ENCODE results near the gene PDZD2. TPM values are rescaled to one million over a fixed set of nuclear protein-coding genes. Genes with fewer than 3 reads are reported as not detected.

PDZD2 gene
- polyA plus RNA-seq, 4 donors, result 1.4 to 3.9 (median 3.7) TPM; not detected in 1

GRCh38 chr5:32094691-32095090 lies 455.8 kb downstream of the PDZD2 start:
- Histone ChIP-seq H3K27me3 (ENCODE audit: control insufficient read depth in 3 of 3, insufficient read depth in 3 of 3, low read length in 3 of 3) (no peaks in the 10 kb centered on the region), H3K9me3 (ENCODE audit: control insufficient read depth in 2 of 2, insufficient read depth in 1 of 2, low read depth in 1 of 2, low read length in 1 of 2) (no peaks in the 10 kb centered on the region), H3K4me3 (ENCODE audit: low read depth in 1 of 3, low read length in 3 of 3) (no peak overlapping the region), H3K27ac (ENCODE audit: low read depth in 1 of 3, low read length in 2 of 3) (no peak overlapping the region), H3K36me3 (ENCODE audit: control insufficient read depth in 3 of 3, insufficient read depth in 2 of 3, low read depth in 1 of 3, low read length in 3 of 3) (peaks cover 0 to 27% (median 3%) of the 10 kb centered on the region in 3 donors), H3K4me1 (ENCODE audit: control insufficient read depth in 3 of 3, insufficient read depth in 2 of 3, low read depth in 1 of 3, low read length in 2 of 3) (no peaks in the 10 kb centered on the region)
- DNase-seq, result no peak
- FAIRE-seq, result no peak
- WGBS, 3 donors, result 91 to 95% (median 93%) methylated on average over 5 of the region's 5 CpGs

GRCh38 chr5:32095261-32095671 lies 456.3 kb downstream of the PDZD2 start:
- DNase-seq (no peak), FAIRE-seq (no peak)
- 75 to 83% (median 80%) methylated on average over 7 of the region's 7 CpGs for WGBS, 3 donors

GRCh38 chr5:32096891-32097595 lies 458.1 kb downstream of the PDZD2 start:
- Histone ChIP-seq H3K36me3 (ENCODE audit: control insufficient read depth in 3 of 3, insufficient read depth in 2 of 3, low read depth in 1 of 3, low read length in 3 of 3) (peaks cover 0 to 39% (median 14%) of the 10 kb centered on the region in 3 donors), H3K27me3 (ENCODE audit: control insufficient read depth in 3 of 3, insufficient read depth in 3 of 3, low read length in 3 of 3) (no peaks in the 10 kb centered on the region), H3K27ac (ENCODE audit: low read depth in 1 of 3, low read length in 2 of 3) (no peak overlapping the region), H3K9me3 (ENCODE audit: control insufficient read depth in 2 of 2, insufficient read depth in 1 of 2, low read depth in 1 of 2, low read length in 1 of 2) (no peaks in the 10 kb centered on the region), H3K4me3 (ENCODE audit: low read depth in 1 of 3, low read length in 3 of 3) (no peak overlapping the region), H3K4me1 (ENCODE audit: control insufficient read depth in 3 of 3, insufficient read depth in 2 of 3, low read depth in 1 of 3, low read length in 2 of 3) (no peaks in the 10 kb centered on the region)
- 94 to 97% (median 95%) methylated on average over 10 of the region's 10 CpGs for WGBS, 3 donors
- FAIRE-seq, result no peak
- no peak for DNase-seq

More at GRCh38 chr5:32095261-32095671, 456.3 kb downstream of the PDZD2 start:
- no peak overlapping the region for H3K4me3 ChIP-seq (ENCODE audit: low read depth in 1 of 3, low read length in 3 of 3)
- H3K36me3 ChIP-seq (ENCODE audit: control insufficient read depth in 3 of 3, insufficient read depth in 2 of 3, low read depth in 1 of 3, low read length in 3 of 3), result peaks cover 0 to 32% (median 3%) of the 10 kb centered on the region in 3 donors
- no peaks in the 10 kb centered on the region for H3K27me3 ChIP-seq (ENCODE audit: control insufficient read depth in 3 of 3, insufficient read depth in 3 of 3, low read length in 3 of 3)
- H3K27ac ChIP-seq (ENCODE audit: low read depth in 1 of 3, low read length in 2 of 3), result no peak overlapping the region
- no peaks in the 10 kb centered on the region for H3K9me3 ChIP-seq (ENCODE audit: control insufficient read depth in 2 of 2, insufficient read depth in 1 of 2, low read depth in 1 of 2, low read length in 1 of 2)
- H3K4me1 ChIP-seq (ENCODE audit: control insufficient read depth in 3 of 3, insufficient read depth in 2 of 3, low read depth in 1 of 3, low read length in 2 of 3), result no peaks in the 10 kb centered on the region

- no peak for FAIRE-seq
- 79 to 90% (median 85%) methylated on average over 9 of the region's 9 CpGs for WGBS, 3 donors
- Histone ChIP-seq H3K4me3 (ENCODE audit: low read depth in 1 of 3, low read length in 3 of 3) (no peak overlapping the region), H3K27me3 (ENCODE audit: control insufficient read depth in 3 of 3, insufficient read depth in 3 of 3, low read length in 3 of 3) (no peaks in the 10 kb centered on the region), H3K27ac (ENCODE audit: low read depth in 1 of 3, low read length in 2 of 3) (peak overlapping the region in 2 of 3 donors; percentile 11 to 18), H3K4me1 (ENCODE audit: control insufficient read depth in 3 of 3, insufficient read depth in 2 of 3, low read depth in 1 of 3, low read length in 2 of 3) (no peaks in the 10 kb centered on the region), H3K9me3 (ENCODE audit: control insufficient read depth in 2 of 2, insufficient read depth in 1 of 2, low read depth in 1 of 2, low read length in 1 of 2) (no peaks in the 10 kb centered on the region), H3K36me3 (ENCODE audit: control insufficient read depth in 3 of 3, insufficient read depth in 2 of 3, low read depth in 1 of 3, low read length in 3 of 3) (peaks cover 0 to 48% (median 18%) of the 10 kb centered on the region in 3 donors)
- no peak for DNase-seq
Measured at GRCh38 chr5:32098291-32098690, 459.4 kb downstream of the PDZD2 start.

- peaks cover 2 to 53% (median 21%) of the 10 kb centered on the region in 3 donors for H3K36me3 ChIP-seq (ENCODE audit: control insufficient read depth in 3 of 3, insufficient read depth in 2 of 3, low read depth in 1 of 3, low read length in 3 of 3)
- peak overlapping the region in 2 of 3 donors; percentile 18 to 62 for H3K27ac ChIP-seq (ENCODE audit: low read depth in 1 of 3, low read length in 2 of 3)
- 87 to 94% (median 90%) methylated on average over 11 of the region's 11 CpGs for WGBS, 3 donors
- FAIRE-seq (no peak), DNase-seq (no peak)
- H3K4me1 ChIP-seq (ENCODE audit: control insufficient read depth in 3 of 3, insufficient read depth in 2 of 3, low read depth in 1 of 3, low read length in 2 of 3), result no peaks in the 10 kb centered on the region
- H3K4me3 ChIP-seq (ENCODE audit: low read depth in 1 of 3, low read length in 3 of 3), result no peak overlapping the region
- no peaks in the 10 kb centered on the region for H3K9me3 ChIP-seq (ENCODE audit: control insufficient read depth in 2 of 2, insufficient read depth in 1 of 2, low read depth in 1 of 2, low read length in 1 of 2)
- H3K27me3 ChIP-seq (ENCODE audit: control insufficient read depth in 3 of 3, insufficient read depth in 3 of 3, low read length in 3 of 3), result no peaks in the 10 kb centered on the region
Measured at GRCh38 chr5:32098890-32099310, 460.0 kb downstream of the PDZD2 start.

- DNase-seq (no peak), FAIRE-seq (no peak)
- Histone ChIP-seq H3K4me3 (ENCODE audit: low read depth in 1 of 3, low read length in 3 of 3) (no peak overlapping the region), H3K9me3 (ENCODE audit: control insufficient read depth in 2 of 2, insufficient read depth in 1 of 2, low read depth in 1 of 2, low read length in 1 of 2) (no peaks in the 10 kb centered on the region), H3K36me3 (ENCODE audit: control insufficient read depth in 3 of 3, insufficient read depth in 2 of 3, low read depth in 1 of 3, low read length in 3 of 3) (peaks cover 2 to 57% (median 21%) of the 10 kb centered on the region in 3 donors), H3K4me1 (ENCODE audit: control insufficient read depth in 3 of 3, insufficient read depth in 2 of 3, low read depth in 1 of 3, low read length in 2 of 3) (no peaks in the 10 kb centered on the region), H3K27ac (ENCODE audit: low read depth in 1 of 3, low read length in 2 of 3) (peak overlapping the region in 1 of 3 donors; percentile 62), H3K27me3 (ENCODE audit: control insufficient read depth in 3 of 3, insufficient read depth in 3 of 3, low read length in 3 of 3) (no peaks in the 10 kb centered on the region)
- WGBS, 3 donors, result 70 to 91% (median 87%) methylated on average over 9 of the region's 9 CpGs
Measured at GRCh38 chr5:32099486-32100035, 460.6 kb downstream of the PDZD2 start.

- no peaks in the 10 kb centered on the region for H3K4me1 ChIP-seq (ENCODE audit: control insufficient read depth in 3 of 3, insufficient read depth in 2 of 3, low read depth in 1 of 3, low read length in 2 of 3)
- no peaks in the 10 kb centered on the region for H3K27me3 ChIP-seq (ENCODE audit: control insufficient read depth in 3 of 3, insufficient read depth in 3 of 3, low read length in 3 of 3)
- H3K36me3 ChIP-seq (ENCODE audit: control insufficient read depth in 3 of 3, insufficient read depth in 2 of 3, low read depth in 1 of 3, low read length in 3 of 3), result peaks cover 2 to 60% (median 23%) of the 10 kb centered on the region in 3 donors
- H3K27ac ChIP-seq (ENCODE audit: low read depth in 1 of 3, low read length in 2 of 3), result no peak overlapping the region
- FAIRE-seq, result no peak
- DNase-seq, result no peak
- H3K9me3 ChIP-seq (ENCODE audit: control insufficient read depth in 2 of 2, insufficient read depth in 1 of 2, low read depth in 1 of 2, low read length in 1 of 2), result no peaks in the 10 kb centered on the region
- 75 to 85% (median 84%) methylated on average over 6 of the region's 6 CpGs for WGBS, 3 donors
- no peak overlapping the region for H3K4me3 ChIP-seq (ENCODE audit: low read depth in 1 of 3, low read length in 3 of 3)
Measured at GRCh38 chr5:32100230-32100629, 461.3 kb downstream of the PDZD2 start.

GRCh38 chr5:32100691-32101302 lies 461.9 kb downstream of the PDZD2 start:
- H3K27ac ChIP-seq (ENCODE audit: low read depth in 1 of 3, low read length in 2 of 3), result no peak overlapping the region
- DNase-seq (no peak), FAIRE-seq (no peak)
- WGBS, 3 donors, result 91 to 96% (median 94%) methylated on average over 8 of the region's 8 CpGs
- no peak overlapping the region for H3K4me3 ChIP-seq (ENCODE audit: low read depth in 1 of 3, low read length in 3 of 3)
- no peaks in the 10 kb centered on the region for H3K4me1 ChIP-seq (ENCODE audit: control insufficient read depth in 3 of 3, insufficient read depth in 2 of 3, low read depth in 1 of 3, low read length in 2 of 3)
- peaks cover 4 to 58% (median 23%) of the 10 kb centered on the region in 3 donors for H3K36me3 ChIP-seq (ENCODE audit: control insufficient read depth in 3 of 3, insufficient read depth in 2 of 3, low read depth in 1 of 3, low read length in 3 of 3)
- H3K9me3 ChIP-seq (ENCODE audit: control insufficient read depth in 2 of 2, insufficient read depth in 1 of 2, low read depth in 1 of 2, low read length in 1 of 2), result no peaks in the 10 kb centered on the region
- no peaks in the 10 kb centered on the region for H3K27me3 ChIP-seq (ENCODE audit: control insufficient read depth in 3 of 3, insufficient read depth in 3 of 3, low read length in 3 of 3)
